Adrenal gland (tissue), 5 donors: ENCODE measurements around the gene IMMP2L.

ENCODE experiments used
- POLR2A ChIP-seq, 2 donors: fragments of 450-650 bp; IDR thresholded peaks; one replicate each; pipeline ENCODE4 v1.6.1; 2017; ENCODE audit warnings: antibody characterized with exemption in 2 of 2, mild to moderate bottlenecking in 2 of 2, moderate library complexity in 1 of 2
- TF ChIP-seq, protein P1 (sequence below), 6 experiments: fragments of 450-650 bp in 4 of 6; fragments of 200-600 bp in 2 of 6; sonication (generic) in 1 of 6; IDR thresholded peaks; 1 replicate in 5 of 6; 2 replicates in 1 of 6; pipeline versions ENCODE4 v1.5.1 to v1.8.0; 2016 to 2021; ENCODE audit warnings: antibody characterized with exemption in 6 of 6, mild to moderate bottlenecking in 2 of 6, moderate library complexity in 1 of 6
- donor health status: DM: no; HTN: no; CAD: no.

DNA sequence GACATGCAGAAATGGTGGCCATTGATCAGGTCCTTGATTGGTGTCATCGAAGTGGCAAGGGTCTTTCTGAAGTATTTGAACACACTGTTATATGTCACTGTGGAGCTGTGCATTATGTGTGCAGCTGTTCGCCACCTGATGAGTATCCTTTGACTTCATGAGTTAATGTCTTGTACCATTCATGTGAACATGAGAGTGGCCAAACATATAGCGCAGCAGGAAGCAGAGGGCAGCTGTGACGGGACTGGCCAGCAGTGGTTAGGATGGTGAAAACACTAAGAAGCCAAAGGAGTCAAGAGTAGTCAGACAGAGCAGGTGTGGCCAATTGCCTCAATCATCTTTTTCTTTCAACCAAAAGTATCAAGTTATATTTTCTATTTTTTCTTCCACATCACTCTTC lies 167.4 kb downstream of the IMMP2L start:
- TF ChIP-seq, protein P1, sequence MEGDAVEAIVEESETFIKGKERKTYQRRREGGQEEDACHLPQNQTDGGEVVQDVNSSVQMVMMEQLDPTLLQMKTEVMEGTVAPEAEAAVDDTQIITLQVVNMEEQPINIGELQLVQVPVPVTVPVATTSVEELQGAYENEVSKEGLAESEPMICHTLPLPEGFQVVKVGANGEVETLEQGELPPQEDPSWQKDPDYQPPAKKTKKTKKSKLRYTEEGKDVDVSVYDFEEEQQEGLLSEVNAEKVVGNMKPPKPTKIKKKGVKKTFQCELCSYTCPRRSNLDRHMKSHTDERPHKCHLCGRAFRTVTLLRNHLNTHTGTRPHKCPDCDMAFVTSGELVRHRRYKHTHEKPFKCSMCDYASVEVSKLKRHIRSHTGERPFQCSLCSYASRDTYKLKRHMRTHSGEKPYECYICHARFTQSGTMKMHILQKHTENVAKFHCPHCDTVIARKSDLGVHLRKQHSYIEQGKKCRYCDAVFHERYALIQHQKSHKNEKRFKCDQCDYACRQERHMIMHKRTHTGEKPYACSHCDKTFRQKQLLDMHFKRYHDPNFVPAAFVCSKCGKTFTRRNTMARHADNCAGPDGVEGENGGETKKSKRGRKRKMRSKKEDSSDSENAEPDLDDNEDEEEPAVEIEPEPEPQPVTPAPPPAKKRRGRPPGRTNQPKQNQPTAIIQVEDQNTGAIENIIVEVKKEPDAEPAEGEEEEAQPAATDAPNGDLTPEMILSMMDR (IDR thresholded peaks at IDR 0.05) = no peak
- no peak for TF ChIP-seq POLR2A (IDR thresholded peaks at IDR 0.05)
